OCI-LY1 (cell line): Measurements from ENCODE around the gene NOD2.

ENCODE experiments used
- CTCF ChIP-seq: fragments of 200-600 bp; sonication (generic), shearing (Covaris generic); IDR thresholded peaks from 2 replicates; pipeline ENCODE4 v1.5.1; 2017; ENCODE audit warnings: mild to moderate bottlenecking, antibody characterized with exemption, low read length, moderate library complexity, mixed read lengths
- EZH2 ChIP-seq: fragments of 200-600 bp; sonication (generic), shearing (Covaris generic); IDR thresholded peaks from 2 replicates; pipeline ENCODE4 v1.8.0; 2017; ENCODE audit warnings: borderline replicate concordance, mixed run types, mild to moderate bottlenecking, antibody characterized with exemption, low read length, moderate library complexity, mixed read lengths

GRCh38 chr16:50763211-50763610 is 69.8 kb downstream of the NOD2 start:
- TF ChIP-seq CTCF (no peak), EZH2 (no peak)
